Measurements from ENCODE around the gene CSTF3.

DNA sequence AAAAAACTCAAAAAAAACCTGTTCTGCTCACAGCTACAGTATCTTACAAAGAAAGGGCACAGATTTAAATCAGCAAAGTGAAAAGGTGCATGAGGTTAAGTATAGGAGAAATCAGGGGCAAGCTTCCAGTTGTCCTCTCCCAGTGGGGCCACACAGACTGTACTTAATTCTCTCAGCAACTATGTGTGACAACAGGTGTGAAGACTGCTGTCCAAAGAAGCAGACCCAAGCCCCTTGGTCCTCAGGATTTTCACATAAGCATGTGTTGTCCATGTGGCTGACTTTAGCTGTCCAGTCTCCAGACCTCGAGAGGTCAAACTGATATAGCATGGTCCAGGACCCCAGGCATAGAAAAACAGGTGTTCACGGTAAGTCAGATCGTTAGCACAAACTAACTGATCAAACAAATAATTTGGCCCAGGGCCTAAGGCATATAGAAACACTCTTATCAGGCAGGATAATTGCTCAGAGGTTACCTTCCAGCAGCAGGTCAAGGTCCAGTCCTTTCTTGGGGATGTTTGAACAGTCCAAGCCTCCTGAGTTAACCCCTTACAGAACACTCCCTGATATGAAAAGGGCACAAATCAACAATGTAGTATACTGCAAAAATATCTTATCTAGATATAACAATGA is 21.1 kb upstream of the CSTF3 start:
- TF ChIP-seq SPI1 (IDR thresholded peaks at IDR 0.05; ENCODE audit: low read depth, low read length) (no peak), POLR2A (IDR thresholded peaks at IDR 0.05; ENCODE audit: low read depth, low read length) (no peak), TAF1 (IDR thresholded peaks at IDR 0.05; ENCODE audit: low read depth, low read length) (no peak)
